ENCODE results near the gene DPM1. TPM values are rescaled to one million over a fixed set of nuclear protein-coding genes. Genes with fewer than 3 reads are reported as not detected.

Gene DPM1
- total RNA-seq, 2 donors from 2014 or later, result 37.0 to 43.9 TPM

- H3K4me1 ChIP-seq, result peaks cover 9% of the 10 kb centered on the region
- DNase-seq, result no peak
- peak overlapping the region; percentile 48 for H3K4me3 ChIP-seq
- TF ChIP-seq, protein P1, sequence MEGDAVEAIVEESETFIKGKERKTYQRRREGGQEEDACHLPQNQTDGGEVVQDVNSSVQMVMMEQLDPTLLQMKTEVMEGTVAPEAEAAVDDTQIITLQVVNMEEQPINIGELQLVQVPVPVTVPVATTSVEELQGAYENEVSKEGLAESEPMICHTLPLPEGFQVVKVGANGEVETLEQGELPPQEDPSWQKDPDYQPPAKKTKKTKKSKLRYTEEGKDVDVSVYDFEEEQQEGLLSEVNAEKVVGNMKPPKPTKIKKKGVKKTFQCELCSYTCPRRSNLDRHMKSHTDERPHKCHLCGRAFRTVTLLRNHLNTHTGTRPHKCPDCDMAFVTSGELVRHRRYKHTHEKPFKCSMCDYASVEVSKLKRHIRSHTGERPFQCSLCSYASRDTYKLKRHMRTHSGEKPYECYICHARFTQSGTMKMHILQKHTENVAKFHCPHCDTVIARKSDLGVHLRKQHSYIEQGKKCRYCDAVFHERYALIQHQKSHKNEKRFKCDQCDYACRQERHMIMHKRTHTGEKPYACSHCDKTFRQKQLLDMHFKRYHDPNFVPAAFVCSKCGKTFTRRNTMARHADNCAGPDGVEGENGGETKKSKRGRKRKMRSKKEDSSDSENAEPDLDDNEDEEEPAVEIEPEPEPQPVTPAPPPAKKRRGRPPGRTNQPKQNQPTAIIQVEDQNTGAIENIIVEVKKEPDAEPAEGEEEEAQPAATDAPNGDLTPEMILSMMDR (IDR thresholded peaks at IDR 0.05), result no peak
- peak overlapping the region; percentile 96 for H3K27ac ChIP-seq
- H3K9me3 ChIP-seq, result no peaks in the 10 kb centered on the region
- H3K27me3 ChIP-seq, result no peaks in the 10 kb centered on the region
- peaks cover 3% of the 10 kb centered on the region for H3K36me3 ChIP-seq
- peak overlapping the region; percentile 70 for H3K9ac ChIP-seq (ENCODE audit: low read depth in 2 of 2, low read length in 2 of 2)
- intact Hi-C loops (cut with DNase I), result no loop called here
Observed at GRCh38 chr20:50932016-50932485, 26.3 kb downstream of the DPM1 start.

GRCh38 chr20:50931306-50932015, 26.9 kb downstream of the DPM1 start, which contains the start of gene ADNP:
Gene ADNP, minus strand, starts transcription at chr20:50931437. Its CDS starts 27,441 bp downstream, at chr20:50903996.
- Histone ChIP-seq H3K36me3 (peaks cover 3% of the 10 kb centered on the region), H3K4me3 (peak within 1 kb of the TSS; percentile 71), H3K27ac (peak within 1 kb of the TSS; percentile 96), H3K9ac (ENCODE audit: low read depth in 2 of 2, low read length in 2 of 2) (peak within 1 kb of the TSS; percentile 70 to 94), H3K4me1 (peaks cover 9% of the 10 kb centered on the region), H3K27me3 (no peaks in the 10 kb centered on the region), H3K9me3 (no peaks in the 10 kb centered on the region)
- intact Hi-C loops (cut with DNase I), result no loop called here
- DNase-seq, result peak; percentile 94
- TF ChIP-seq, protein P1 (IDR thresholded peaks at IDR 0.05), result peak; percentile 68

DNA sequence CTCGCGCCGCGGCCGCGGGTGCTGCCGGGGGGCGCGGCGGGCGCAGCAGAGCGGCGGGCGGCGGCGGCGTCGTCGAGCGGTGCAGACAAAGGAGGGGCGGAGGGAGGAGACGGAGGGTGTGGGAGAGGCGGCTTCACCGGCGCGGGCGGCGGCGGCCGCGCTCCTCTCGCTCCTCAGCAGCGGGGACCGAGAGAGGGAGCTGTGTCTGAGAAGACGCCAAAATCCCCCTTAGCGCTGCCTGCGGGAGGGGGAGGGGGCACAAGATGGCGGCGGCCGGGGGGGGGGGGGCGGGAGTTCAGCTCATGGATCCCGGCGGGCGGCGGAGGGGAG, 27.4 kb downstream of the DPM1 start:
- Histone ChIP-seq H3K4me1 (peaks cover 9% of the 10 kb centered on the region), H3K9ac (ENCODE audit: low read depth in 2 of 2, low read length in 2 of 2) (peak overlapping the region in 1 of 2 donors; percentile 94), H3K9me3 (no peaks in the 10 kb centered on the region), H3K4me3 (peak overlapping the region; percentile 48), H3K27me3 (no peaks in the 10 kb centered on the region), H3K36me3 (peaks cover 3% of the 10 kb centered on the region), H3K27ac (peak overlapping the region; percentile 96)
- TF ChIP-seq, protein P1 (IDR thresholded peaks at IDR 0.05), result no peak
- DNase-seq, result no peak
- intact Hi-C loops (cut with DNase I), result no loop called here

- H3K4me1 ChIP-seq, result peaks cover 9% of the 10 kb centered on the region
- H3K27me3 ChIP-seq, result no peaks in the 10 kb centered on the region
- intact Hi-C loops (cut with DNase I), result no loop called here
- TF ChIP-seq, protein P1 (IDR thresholded peaks at IDR 0.05), result no peak
- H3K9ac ChIP-seq (ENCODE audit: low read depth in 2 of 2, low read length in 2 of 2), result peak overlapping the region; percentile 85 to 94
- H3K27ac ChIP-seq, result peak overlapping the region; percentile 62
- H3K4me3 ChIP-seq, result peak overlapping the region; percentile 71
- peak; percentile 34 for DNase-seq
- H3K36me3 ChIP-seq, result peaks cover 3% of the 10 kb centered on the region
- H3K9me3 ChIP-seq, result no peaks in the 10 kb centered on the region
Observed at GRCh38 chr20:50930139-50930975, 28.0 kb downstream of the DPM1 start.

DNA sequence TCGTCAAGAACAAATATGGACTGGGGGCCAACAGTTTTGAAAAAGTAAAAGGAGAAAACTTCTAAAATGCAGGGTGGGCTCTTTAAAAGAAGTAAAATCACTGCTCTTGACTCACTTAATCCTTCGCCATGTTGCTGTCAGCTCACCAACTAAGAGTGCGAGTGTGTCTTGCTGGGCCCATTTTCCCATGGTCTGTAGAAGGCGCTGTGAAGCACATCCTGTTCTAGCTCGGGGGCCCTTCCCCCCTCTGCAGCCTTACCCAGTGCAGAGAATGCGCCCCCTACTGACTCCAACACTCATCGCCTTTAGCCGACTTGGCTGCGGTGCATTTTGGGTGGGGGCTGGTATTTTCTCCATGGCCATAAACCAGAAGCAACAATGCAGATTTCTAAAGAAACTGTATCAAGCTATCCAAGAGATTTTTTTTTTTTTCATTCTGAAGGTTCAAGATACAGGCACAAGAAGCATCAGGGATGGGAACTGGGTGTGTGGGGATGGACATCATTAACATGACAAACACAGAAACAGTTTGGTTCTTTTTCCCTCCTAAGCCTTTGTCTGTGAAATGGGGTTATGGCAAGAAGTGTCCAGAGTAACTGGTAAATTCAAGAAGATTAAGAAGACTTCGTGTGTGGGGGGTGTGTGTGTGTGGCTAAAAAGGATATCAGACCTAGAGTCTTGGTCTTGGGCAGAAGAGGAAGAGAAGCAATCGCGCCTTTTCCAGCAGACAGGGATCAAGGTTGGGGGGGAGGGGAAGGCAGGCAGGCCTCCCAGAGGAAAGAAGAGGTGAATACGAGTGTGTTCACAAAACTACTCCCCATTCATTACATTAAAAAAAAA, 28.8 kb downstream of the DPM1 start:
- H3K27ac ChIP-seq, result peak overlapping the region; percentile 62
- H3K27me3 ChIP-seq, result no peaks in the 10 kb centered on the region
- H3K4me1 ChIP-seq, result peaks cover 13% of the 10 kb centered on the region
- H3K36me3 ChIP-seq, result no peaks in the 10 kb centered on the region
- peak overlapping the region; percentile 71 for H3K4me3 ChIP-seq
- no peaks in the 10 kb centered on the region for H3K9me3 ChIP-seq
- TF ChIP-seq, protein P1 (IDR thresholded peaks at IDR 0.05), result peak; percentile 94
- intact Hi-C loops (cut with DNase I), result loop anchor here (5.0 kb wide), 1 partner anchor 137 kb away; no protein-coding TSS in a partner anchor
- DNase-seq, result peak; percentile 95
- peak overlapping the region; percentile 63 to 85 for H3K9ac ChIP-seq (ENCODE audit: low read depth in 2 of 2, low read length in 2 of 2)

Measured in colonic mucosa (tissue), 4 donors.